ENCODE data around the gene CACNB4.
"Not testable (repeated sequence)": the region's sequence is repeated elsewhere in the genome, so short reads cannot be mapped to it uniquely, and the experiment has no call there.

CACNB4 gene

DNA sequence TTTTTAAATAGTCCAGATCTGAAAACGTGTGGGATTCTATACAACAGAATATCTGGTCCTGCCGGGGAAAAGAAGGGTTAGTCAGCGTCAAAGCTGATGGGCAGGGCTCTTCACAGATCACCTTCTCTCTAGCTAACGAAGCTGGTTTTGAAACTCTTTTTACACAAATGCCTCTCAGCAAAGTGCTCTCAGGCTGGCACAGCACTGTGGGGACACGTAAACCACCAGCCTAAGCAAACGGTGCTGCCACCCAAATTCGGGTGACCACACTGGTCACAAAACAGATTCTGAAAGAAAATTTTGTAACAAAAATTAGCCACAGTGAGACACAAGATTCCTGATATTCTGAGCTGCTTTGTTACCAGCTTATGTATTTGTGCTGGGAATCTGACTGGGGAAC is 217.5 kb downstream of the CACNB4 start:
- TF ChIP-seq FOXA1 (IDR thresholded peaks at IDR 0.05), result no peak
- TF ChIP-seq NFRKB (IDR thresholded peaks at IDR 0.05), result no peak
- TF ChIP-seq, protein P1, sequence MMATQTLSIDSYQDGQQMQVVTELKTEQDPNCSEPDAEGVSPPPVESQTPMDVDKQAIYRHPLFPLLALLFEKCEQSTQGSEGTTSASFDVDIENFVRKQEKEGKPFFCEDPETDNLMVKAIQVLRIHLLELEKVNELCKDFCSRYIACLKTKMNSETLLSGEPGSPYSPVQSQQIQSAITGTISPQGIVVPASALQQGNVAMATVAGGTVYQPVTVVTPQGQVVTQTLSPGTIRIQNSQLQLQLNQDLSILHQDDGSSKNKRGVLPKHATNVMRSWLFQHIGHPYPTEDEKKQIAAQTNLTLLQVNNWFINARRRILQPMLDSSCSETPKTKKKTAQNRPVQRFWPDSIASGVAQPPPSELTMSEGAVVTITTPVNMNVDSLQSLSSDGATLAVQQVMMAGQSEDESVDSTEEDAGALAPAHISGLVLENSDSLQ (IDR thresholded peaks at IDR 0.05), result no peak
- no peak for TF ChIP-seq FOXK2 (IDR thresholded peaks at IDR 0.05)
- no peak for TF ChIP-seq BHLHE40 (IDR thresholded peaks at IDR 0.05; ENCODE audit: borderline replicate concordance)
- no peak for TF ChIP-seq ZNF384 (IDR thresholded peaks at IDR 0.05)
- TF ChIP-seq CTBP1 (IDR thresholded peaks at IDR 0.05; ENCODE audit: borderline replicate concordance), result no peak
- TF ChIP-seq FOXM1 (IDR thresholded peaks at IDR 0.05; ENCODE audit: borderline replicate concordance), result no peak
- TF ChIP-seq L3MBTL2 (conservative IDR thresholded peaks at IDR 0.05), result no peak
- no peak for TF ChIP-seq SP1 (IDR thresholded peaks at IDR 0.05)
- TF ChIP-seq TARDBP (IDR thresholded peaks at IDR 0.05), result no peak
- DNase-seq (ENCODE audit: extremely low spot score), result no peak
- CTCF ChIA-PET, result no interaction called here
- POLR2A ChIA-PET, result no interaction called here

DNA sequence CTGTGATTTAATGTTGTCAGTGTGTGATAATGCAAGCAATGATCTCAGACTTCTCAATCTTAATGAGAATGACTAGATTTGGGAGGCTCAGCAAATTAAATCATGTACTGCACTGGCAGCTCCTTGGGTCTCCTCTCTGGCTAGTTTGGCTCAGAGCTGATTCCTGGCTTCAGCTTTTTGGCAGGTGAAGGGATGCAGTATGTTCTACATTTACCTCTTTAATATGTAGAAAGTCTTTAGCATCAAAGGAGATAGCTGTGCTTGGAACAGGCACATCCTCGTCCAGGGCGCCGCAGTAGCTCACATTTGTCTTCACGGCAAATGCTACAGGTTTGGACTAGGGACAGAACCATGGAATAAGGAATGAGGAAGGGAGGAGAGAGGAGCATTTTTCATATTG is 218.3 kb downstream of the CACNB4 start:
- POLR2A ChIA-PET, result no interaction called here
- CTCF ChIA-PET, result no interaction called here
- no peak for DNase-seq (ENCODE audit: extremely low spot score)
- TF ChIP-seq TARDBP (IDR thresholded peaks at IDR 0.05) (no peak), BHLHE40 (IDR thresholded peaks at IDR 0.05; ENCODE audit: borderline replicate concordance) (no peak), SUZ12 (IDR thresholded peaks at IDR 0.05) (no peak), ELF4 (IDR thresholded peaks at IDR 0.05) (no peak), SP1 (IDR thresholded peaks at IDR 0.05) (no peak), NFRKB (IDR thresholded peaks at IDR 0.05) (no peak), FOXM1 (IDR thresholded peaks at IDR 0.05; ENCODE audit: borderline replicate concordance) (no peak), ZNF384 (IDR thresholded peaks at IDR 0.05) (no peak), LEF1 (IDR thresholded peaks at IDR 0.05; ENCODE audit: borderline replicate concordance) (no peak), HDGF (IDR thresholded peaks at IDR 0.05; ENCODE audit: borderline replicate concordance) (no peak), ARNT (IDR thresholded peaks at IDR 0.05) (no peak), FOXK2 (IDR thresholded peaks at IDR 0.05) (no peak), L3MBTL2 (conservative IDR thresholded peaks at IDR 0.05) (no peak), FOXA1 (IDR thresholded peaks at IDR 0.05) (no peak), CTBP1 (IDR thresholded peaks at IDR 0.05; ENCODE audit: borderline replicate concordance) (no peak)
- TF ChIP-seq, protein P1 (IDR thresholded peaks at IDR 0.05), result no peak

DNA sequence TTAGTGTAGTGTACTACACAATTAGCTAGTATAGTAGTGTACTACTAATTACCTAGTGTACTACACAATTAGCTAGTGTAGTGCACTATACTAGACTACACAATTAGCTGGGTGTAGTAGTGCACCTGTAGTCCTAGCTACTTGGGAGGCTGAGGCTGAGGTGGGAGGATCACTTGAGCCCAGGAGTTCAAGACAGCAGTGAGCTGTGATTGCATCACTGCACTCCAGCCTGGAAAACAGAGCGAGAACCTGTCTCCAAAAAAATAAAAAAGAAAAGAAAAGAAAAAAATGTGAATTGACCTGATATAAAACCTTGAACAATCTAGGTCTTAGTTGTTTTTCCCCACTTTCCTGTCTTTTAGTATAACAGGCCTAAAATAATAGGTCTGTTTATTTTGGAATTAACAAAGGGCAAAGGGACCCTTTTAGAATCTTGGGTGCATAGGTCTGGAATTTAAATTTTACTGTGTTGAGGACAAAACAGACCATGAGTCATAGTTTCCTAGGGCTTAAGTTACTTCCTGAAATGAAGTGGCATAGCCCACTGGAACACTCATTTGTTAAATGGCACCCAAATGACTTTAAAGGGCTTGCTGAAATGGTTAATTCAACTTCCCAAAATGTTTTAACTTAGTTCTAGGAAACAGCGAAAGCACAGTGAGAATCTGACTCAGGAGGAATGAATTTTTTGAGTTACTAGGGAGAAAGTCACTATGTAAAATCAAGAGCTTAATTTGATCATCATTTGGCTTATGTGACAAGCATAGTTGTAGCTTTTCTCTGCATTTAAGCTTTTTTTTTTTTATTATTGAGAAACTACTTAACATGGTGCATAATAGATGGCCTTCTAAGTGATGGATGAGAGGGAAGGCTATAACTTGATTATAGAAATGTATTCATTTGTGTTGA is 219.9 kb downstream of the CACNB4 start:
- ChIA-PET POLR2A (no interaction called here), CTCF (no interaction called here)
- DNase-seq (ENCODE audit: extremely low spot score), result no peak
- TF ChIP-seq, protein P1 (IDR thresholded peaks at IDR 0.05), result no peak
- TF ChIP-seq SP1 (IDR thresholded peaks at IDR 0.05) (no peak), ELF4 (IDR thresholded peaks at IDR 0.05) (no peak), CTBP1 (IDR thresholded peaks at IDR 0.05; ENCODE audit: borderline replicate concordance) (no peak), LEF1 (IDR thresholded peaks at IDR 0.05; ENCODE audit: borderline replicate concordance) (no peak), FOXM1 (IDR thresholded peaks at IDR 0.05; ENCODE audit: borderline replicate concordance) (no peak), NFRKB (IDR thresholded peaks at IDR 0.05) (no peak), L3MBTL2 (conservative IDR thresholded peaks at IDR 0.05) (no peak), TARDBP (IDR thresholded peaks at IDR 0.05) (no peak), ARNT (IDR thresholded peaks at IDR 0.05) (no peak), FOXK2 (IDR thresholded peaks at IDR 0.05) (no peak), FOXA1 (IDR thresholded peaks at IDR 0.05) (no peak), HDGF (IDR thresholded peaks at IDR 0.05; ENCODE audit: borderline replicate concordance) (no peak), ZNF384 (IDR thresholded peaks at IDR 0.05) (no peak), SUZ12 (IDR thresholded peaks at IDR 0.05) (no peak), BHLHE40 (IDR thresholded peaks at IDR 0.05; ENCODE audit: borderline replicate concordance) (no peak)

DNA sequence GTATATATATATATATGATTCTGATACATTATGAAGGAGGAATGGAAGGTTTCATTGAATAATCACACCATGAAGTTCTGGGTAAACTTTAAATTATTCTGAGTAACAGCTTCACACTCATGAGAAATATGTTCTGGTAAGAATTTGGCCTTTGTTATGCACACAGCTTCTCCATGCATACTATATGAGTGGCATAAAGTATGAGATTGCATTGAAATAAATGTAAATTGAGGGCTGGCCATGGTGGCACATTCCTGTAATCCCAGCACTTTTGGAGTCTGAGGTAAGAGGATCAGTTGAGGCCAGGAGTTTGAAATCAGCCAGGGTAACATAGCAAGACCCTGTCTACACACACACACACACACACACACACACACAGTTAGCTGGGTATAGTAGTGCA is 220.6 kb downstream of the CACNB4 start:
- CTCF ChIA-PET, result no interaction called here
- no peak for TF ChIP-seq SUZ12 (IDR thresholded peaks at IDR 0.05)
- TF ChIP-seq BHLHE40 (IDR thresholded peaks at IDR 0.05; ENCODE audit: borderline replicate concordance), result no peak
- TF ChIP-seq, protein P1 (IDR thresholded peaks at IDR 0.05), result no peak
- TF ChIP-seq FOXA1 (IDR thresholded peaks at IDR 0.05), result no peak
- no peak for TF ChIP-seq CTBP1 (IDR thresholded peaks at IDR 0.05; ENCODE audit: borderline replicate concordance)
- TF ChIP-seq ARNT (IDR thresholded peaks at IDR 0.05), result no peak
- no peak for TF ChIP-seq ZNF384 (IDR thresholded peaks at IDR 0.05)
- no peak for TF ChIP-seq TARDBP (IDR thresholded peaks at IDR 0.05)
- no peak for TF ChIP-seq ELF4 (IDR thresholded peaks at IDR 0.05)
- no peak for TF ChIP-seq FOXK2 (IDR thresholded peaks at IDR 0.05)
- TF ChIP-seq SP1 (IDR thresholded peaks at IDR 0.05), result no peak
- DNase-seq (ENCODE audit: extremely low spot score), result no peak
- POLR2A ChIA-PET, result no interaction called here

DNA sequence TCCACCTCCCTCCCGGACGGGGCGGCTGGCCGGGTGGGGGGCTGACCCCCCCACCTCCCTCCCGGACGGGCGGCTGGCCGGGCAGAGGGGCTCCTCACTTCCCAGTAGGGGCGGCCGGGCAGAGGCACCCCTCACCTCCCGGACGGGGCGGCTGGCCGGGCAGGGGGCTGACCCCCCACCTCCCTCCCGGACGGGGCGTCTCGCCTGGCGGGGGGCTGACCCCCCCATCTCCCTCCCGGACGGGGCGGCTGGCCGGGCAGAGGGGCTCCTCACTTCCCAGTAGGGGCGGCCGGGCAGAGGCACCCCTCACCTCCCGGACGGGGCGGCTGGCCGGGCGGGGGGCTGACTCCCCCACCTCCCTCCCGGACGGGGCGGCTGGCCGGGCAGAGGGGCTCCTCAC is 223.2 kb downstream of the CACNB4 start:
- DNase-seq (ENCODE audit: extremely low spot score); CTCF ChIA-PET; POLR2A ChIA-PET: not testable (repeated sequence)

Data from HEK293T (cell line).